Measurements from ENCODE around the gene DMD.
"Not testable (repeated sequence)": the region's sequence is repeated elsewhere in the genome, so short reads cannot be mapped to it uniquely, and the experiment has no call there.

DMD gene

GRCh38 chrX:32592786-32593185 is 618.6 kb downstream of the DMD start:
- DNase-seq = no peak

- DNase-seq = no peak
Observed at GRCh38 chrX:32591589-32591988, 619.8 kb downstream of the DMD start.

GRCh38 chrX:32582729-32583128 is 628.6 kb downstream of the DMD start:
- no peak for DNase-seq

GRCh38 chrX:32576885-32577284 is 634.5 kb downstream of the DMD start:
- no peak for DNase-seq

GRCh38 chrX:32572644-32573043 is 638.7 kb downstream of the DMD start:
- DNase-seq = no peak

- DNase-seq = no peak
Observed at GRCh38 chrX:32571579-32571978, 639.8 kb downstream of the DMD start.

- no peak for DNase-seq
Observed at GRCh38 chrX:32562261-32562660, 649.1 kb downstream of the DMD start.

- DNase-seq = no peak
Observed at GRCh38 chrX:32545101-32545500, 666.2 kb downstream of the DMD start.

- DNase-seq = no peak
Observed at GRCh38 chrX:32538554-32538953, 672.8 kb downstream of the DMD start.

GRCh38 chrX:32533848-32534247 is 677.5 kb downstream of the DMD start:
- DNase-seq = no peak

GRCh38 chrX:32532262-32532661 is 679.1 kb downstream of the DMD start:
- DNase-seq = no peak

GRCh38 chrX:32530802-32531403 is 680.4 kb downstream of the DMD start:
- no peak for DNase-seq

- not testable (repeated sequence) for DNase-seq
Observed at GRCh38 chrX:32528451-32528850, 682.9 kb downstream of the DMD start.

GRCh38 chrX:32525234-32525633 is 686.1 kb downstream of the DMD start:
- no peak for DNase-seq

GRCh38 chrX:32524385-32524784 is 687.0 kb downstream of the DMD start:
- DNase-seq = peak; percentile 27

GRCh38 chrX:32520789-32521188 is 690.6 kb downstream of the DMD start:
- no peak for DNase-seq

- DNase-seq = no peak
Observed at GRCh38 chrX:32514986-32515385, 696.4 kb downstream of the DMD start.

GRCh38 chrX:32501606-32502005 is 709.7 kb downstream of the DMD start:
- DNase-seq = no peak

GRCh38 chrX:32496671-32497070 is 714.7 kb downstream of the DMD start:
- no peak for DNase-seq

GRCh38 chrX:32495855-32496254 is 715.5 kb downstream of the DMD start:
- DNase-seq = peak; percentile 27

GRCh38 chrX:32489125-32489524 is 722.2 kb downstream of the DMD start:
- no peak for DNase-seq

- no peak for DNase-seq
Observed at GRCh38 chrX:32483534-32484136, 727.7 kb downstream of the DMD start.

- DNase-seq = no peak
Observed at GRCh38 chrX:32480019-32480418, 731.3 kb downstream of the DMD start.

- DNase-seq = no peak
Observed at GRCh38 chrX:32472364-32472763, 739.0 kb downstream of the DMD start.

GRCh38 chrX:32455704-32456103 is 755.6 kb downstream of the DMD start:
- DNase-seq = no peak
